ENCODE data around the gene MEN1.
"Not testable (repeated sequence)": the region's sequence is repeated elsewhere in the genome, so short reads cannot be mapped to it uniquely, and the experiment has no call there.

The MEN1 gene

DNA sequence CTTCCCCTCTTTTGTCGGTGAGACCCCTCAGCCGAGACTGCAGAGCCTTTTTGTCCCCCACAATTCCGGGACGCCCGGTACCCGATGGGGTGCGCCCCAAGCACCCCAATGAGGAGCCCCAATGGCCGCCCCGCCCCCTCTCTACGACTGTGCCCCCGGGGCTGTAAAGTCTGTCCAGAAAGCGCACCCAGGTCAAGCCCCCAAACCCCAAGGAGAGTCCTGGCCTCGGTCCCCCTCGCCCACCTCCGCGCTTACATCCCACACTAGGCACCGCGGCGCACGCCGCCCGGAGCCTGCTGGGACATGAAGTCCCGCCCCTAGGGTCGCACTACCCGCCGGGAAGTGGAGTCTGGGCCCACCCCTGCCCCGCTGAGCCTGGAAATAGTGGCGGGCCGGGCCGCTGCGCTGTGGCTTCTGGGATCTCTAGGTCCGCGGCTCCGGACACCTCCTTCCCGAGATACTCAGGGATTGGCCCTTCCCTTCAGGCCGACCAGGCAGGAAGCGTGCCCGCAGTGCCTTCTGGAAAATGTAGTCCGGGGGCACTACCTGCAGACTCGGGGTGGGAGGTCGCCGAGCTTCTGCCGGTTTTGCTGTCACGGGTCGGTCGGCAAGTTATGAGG is at the start of gene MEN1:
Gene MEN1, minus strand, starts transcription at position 281 of the 620 bp plus-strand sequence. CDS start 442 bp downstream, outside the sequence.
- DNase-seq, result peak; percentile 98

DNA sequence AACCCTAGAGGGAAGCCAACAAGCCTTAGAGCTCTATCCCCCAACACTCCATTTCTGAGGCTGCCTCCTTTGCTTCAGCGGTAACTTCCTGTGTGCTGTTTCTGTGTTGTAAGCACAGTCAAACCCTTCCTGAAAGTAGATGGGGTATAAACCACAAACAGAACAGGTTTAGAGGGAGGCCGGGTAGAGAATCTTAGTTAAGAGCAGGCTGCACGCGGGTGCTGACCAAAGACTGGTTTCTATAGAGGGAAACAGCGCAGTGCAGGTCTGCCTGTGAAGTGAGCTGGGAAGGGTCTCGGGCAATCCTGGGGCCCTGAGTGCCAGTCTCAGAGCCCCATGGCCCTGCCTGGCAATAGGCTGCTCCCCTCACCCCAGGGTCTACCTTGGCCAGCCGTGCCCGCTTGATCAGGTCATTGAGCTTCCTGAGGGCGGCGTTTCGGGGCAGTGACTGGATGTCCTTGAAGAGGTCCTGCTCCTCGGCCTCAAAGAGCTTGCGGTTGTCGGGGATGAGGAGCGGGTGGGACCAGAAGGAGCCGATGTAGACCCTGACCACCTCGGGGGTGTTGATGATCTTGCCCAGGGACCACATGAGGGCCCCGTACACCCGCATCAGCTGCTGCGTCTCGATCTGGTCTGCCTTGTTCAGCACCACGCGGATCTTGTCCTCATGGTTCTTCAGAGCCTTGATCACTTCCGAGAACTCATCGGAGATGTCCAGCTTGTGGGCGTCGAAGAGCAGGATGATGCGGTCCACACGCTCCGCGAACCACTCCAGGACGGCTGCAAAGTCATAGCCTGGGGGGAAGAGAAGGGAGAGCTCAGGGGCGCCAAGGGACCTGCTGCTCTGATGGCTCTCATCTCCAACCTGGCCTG is 49.4 kb upstream of the MEN1 start:
- DNase-seq, result no peak

DNA sequence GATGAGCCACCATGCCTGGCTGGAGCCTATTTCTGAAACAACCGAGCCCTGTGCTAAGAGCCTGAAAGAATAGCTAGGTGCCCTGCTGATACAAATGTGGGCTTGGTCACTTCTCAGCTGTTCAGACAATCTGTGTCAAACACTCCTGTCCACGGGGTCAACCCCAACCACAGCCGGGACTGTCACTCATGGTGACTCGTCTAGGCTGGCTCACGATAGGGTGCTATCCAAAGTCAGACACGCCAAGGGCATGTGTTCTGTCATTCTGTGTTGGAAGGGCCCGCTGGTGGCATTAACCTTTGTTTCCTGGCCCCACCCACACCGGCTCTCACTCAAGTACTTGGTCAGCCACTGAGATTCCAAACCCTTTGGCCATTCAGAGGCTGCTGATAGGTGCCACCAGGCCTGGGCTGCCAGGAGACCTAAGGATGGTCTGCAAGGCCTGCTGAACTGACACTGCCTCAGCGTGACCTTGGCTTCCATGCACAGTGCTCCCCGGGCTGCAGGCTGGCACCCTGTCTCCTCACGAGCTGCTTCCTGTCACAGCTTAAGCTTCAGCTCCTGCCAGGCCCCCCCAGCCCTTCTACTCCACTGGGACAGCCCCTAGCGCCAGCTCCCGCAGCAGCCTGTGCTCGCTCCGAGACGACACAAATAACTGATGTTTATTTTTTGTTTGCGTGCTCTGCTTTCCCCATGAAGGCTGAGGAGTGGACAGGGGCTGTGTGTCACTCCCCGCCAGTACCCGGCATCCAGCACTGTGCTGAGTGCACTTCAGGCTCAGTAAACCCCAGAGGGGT is 48.3 kb upstream of the MEN1 start:
- no peak for DNase-seq

DNA sequence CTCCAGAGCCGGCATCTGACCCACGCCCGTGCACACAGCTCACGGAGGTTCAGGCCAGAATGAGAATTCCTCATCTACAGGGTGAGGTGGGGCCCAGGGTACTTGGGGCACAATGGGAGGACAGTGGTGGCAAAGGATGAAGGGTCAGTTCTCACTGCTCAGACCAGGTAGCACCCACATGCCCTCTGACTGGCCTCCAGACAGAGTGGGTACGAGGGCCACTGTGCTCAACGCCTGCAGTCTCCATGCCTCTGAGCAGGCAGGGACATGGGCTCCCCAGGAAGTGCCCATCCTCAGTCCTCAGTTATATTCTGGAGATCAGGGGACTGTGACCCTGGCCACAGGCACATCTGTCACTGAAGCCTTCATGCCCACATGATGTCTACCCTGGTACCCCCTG is 47.1 kb upstream of the MEN1 start:
- DNase-seq, result no peak

DNA sequence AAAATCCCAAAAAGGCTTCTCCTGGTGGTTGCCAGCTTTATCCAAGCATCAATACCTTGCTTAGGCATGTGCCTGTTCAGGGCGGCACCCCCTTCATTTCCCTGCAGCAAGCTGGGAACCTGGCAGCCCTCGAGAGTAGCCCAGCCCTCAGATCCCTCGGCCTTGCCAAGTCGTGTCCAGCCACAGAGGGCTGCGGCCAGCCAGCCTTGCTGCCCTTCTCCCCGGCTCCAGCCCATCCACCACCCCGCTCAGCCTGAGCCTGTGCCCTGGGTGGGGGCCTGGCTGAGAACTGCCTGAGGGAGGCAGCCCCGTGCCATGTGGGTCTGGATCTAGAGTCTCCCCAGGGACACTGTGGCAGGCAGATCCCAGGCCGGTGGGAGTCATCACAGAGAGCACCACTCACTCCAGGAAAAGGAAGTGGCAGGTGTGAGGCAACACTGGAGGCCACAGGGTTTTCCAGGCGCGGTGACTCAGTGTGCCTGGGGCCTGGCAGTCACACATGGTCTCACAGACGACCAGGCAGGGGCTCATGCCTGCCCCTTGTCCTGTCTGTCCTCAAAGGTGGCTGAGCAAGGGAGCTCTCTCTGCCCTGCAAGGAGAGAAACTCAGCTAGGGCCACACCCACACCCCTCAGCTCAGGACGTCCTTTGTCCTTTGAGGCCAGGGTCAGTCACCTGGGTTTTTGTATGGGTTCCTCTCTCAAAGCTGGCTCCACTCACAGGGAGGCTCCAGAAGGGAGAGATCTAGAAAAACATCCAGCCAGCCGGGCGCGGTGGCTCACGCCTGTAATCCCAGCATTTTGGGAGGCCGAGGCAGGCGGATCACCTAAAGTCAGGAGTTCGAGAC is 46.3 kb upstream of the MEN1 start:
- DNase-seq, result no peak

DNA sequence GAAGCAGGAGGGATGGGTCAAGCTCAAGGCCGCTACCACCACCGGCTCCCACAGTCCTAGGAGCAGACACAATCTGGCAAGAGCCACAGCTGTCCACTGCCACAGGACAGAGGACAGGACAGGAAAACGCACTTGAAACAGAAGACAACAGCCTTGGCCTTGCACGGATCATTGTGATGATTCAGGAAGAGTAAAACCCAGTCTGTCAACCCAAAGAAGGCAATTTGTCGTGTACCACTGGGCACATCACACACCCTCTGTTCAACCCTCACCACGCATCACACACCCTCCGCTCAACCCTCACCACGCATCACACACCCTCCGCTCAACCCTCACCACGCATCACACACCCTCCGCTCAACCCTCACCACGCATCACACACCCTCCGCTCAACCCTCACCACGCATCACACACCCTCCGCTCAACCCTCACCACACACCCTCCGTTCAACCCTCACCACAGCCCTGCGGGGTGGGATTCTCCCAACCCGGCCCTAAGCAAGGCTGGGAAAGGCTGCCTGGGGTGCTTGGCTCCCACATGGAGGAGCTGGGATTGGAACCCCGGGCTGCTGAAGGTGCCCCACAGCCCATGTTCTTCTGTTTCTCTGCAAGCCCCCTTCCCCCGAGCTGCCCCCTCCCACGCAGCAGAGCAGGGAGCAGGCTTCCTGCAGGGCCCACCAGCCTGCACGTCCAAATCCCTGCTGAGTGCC is 45.4 kb upstream of the MEN1 start:
- no peak for DNase-seq

DNA sequence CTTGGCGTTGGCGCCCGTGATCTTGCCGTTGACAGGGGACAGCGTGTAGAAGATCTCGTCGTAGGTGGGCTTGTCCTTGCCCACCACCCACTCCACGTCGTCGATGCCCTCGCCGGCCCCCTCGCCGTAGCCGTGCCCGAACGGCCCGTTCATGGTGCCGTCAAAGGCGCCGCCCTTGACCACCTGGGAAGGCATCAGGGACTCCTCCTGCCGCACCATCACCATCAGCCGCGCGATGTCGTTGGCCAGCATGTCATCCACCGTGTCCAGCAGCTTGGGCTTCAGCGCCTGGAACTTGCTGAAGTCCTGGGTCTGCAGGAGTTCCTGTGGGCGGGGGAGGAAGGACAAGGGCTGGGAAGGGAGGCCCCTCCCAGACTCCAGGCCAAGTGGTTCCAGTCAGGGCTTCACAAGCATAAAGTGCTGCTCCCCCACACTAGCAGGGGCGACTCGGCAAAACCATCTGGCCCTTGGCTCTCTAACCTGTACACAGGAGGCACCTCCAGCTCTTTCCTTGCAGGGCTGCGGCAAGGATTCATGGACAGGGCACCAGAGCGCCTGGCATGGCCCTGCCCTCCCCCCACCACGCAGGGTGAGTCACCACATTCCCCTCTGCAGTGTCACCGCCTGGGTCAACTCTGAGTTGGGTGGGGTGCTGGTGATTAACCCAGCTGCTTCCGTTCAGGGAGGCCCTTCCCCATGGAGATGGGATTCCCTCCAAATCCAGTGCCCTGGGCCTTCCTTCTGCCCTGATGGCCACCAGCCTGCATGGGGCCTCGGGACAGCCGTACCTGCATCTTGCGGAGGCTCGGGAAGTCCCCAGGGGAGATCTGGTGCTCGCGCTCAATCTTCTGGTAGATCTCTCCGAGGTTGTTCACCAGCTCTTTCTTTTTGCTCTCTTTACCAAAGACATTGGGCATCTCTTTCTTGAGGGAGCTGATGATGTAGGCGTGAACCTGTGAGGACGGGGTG is 44.5 kb upstream of the MEN1 start:
- no peak for DNase-seq

DNA sequence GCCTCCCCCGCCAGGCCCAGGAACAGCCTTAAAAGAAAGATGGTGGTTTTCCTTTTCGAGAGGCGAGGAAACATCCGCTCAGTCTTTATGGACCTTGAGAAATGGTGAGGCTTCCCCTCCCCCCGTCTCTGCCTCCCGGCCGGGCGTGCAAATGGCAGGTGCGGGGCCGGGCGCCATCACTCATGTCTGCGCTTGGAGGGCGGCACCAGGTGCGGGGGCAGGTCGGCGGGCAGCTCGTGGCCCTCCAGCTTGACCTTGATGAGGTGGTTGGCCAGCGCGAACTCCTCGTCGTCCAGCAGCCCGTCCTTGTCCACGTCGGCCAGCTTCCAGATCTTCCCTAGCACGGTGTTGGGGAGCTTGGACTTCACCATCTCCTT is 43.8 kb upstream of the MEN1 start:
- no peak for DNase-seq

DNA sequence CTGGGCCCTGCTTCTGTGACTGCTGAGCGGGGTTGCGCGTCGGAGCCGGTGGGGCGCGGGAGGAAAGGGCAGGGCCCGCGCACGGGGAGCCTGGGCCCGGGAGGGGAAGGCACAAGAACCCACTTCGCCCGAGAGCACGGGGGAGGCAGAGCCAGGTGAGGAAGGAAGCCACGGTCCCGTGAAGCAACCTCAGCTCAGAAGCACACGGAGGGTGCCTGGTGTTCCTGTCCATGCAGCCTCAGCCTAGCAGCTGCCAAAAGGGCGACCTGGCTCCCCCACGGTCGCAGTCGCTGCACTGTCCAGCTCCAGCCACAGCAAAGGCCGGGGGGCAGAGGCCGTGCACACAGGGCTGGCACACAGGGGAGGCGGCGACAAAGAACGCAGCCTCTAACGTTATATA is 43.4 kb upstream of the MEN1 start:
- no peak for DNase-seq

DNA sequence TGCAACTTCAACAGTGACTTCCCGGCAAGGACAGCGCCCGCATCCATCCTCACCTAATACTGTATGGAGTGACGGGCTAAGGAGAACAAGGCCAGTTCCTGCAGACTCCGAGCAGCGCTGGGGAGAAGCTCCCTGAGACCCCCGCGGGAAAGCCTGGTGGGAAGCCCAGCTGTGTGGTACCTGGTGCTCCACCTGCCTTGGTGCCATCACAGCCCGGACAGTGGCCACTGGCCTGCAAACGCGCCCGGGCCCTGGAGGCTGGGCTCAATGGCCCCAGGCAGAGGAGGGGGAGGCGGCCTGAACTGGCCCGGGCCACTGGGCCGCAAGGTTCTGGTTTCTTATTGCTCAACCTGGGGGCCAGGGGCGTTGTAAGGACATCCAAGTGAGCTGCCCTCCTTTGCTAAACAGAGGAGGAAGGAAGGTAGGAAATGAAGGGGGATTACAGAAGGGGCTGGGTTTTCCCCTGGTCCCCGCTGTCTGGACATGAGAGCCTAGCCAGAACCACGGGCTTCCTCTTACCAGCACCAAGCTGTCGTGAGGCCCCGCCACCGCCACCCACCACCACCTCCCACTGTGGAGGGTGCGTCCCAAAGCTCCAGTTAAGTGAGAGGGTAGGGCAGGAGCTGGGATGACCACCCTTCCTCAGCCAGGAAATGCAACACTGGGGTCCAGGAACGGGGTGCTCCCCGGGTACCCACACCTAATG is 42.6 kb upstream of the MEN1 start:
- no peak for DNase-seq

DNA sequence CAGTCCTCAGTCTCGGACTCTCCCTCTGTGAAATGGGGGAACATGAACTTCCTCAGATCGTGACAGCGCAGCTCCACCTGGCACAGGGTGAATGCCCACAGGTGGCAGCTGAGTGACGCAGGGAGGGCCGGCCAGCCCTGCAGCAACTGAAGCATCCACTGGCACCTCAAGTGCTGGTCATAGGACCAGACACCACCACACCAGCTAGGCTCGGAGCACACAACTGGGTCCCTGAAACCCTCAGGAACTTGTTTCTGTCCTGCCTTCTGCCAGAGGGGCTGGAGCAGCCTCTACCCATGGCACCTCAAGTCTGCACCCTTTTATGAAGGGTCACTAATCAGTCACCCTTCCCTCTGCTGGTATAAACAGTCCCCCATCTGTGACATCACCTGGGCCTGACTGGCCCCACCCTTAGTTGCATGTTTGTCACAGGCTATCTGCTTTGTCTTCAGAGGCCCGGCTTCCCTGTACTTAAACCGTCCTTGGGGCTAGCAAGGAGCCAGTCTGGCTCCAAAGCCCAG is 41.5 kb upstream of the MEN1 start:
- DNase-seq, result no peak

DNA sequence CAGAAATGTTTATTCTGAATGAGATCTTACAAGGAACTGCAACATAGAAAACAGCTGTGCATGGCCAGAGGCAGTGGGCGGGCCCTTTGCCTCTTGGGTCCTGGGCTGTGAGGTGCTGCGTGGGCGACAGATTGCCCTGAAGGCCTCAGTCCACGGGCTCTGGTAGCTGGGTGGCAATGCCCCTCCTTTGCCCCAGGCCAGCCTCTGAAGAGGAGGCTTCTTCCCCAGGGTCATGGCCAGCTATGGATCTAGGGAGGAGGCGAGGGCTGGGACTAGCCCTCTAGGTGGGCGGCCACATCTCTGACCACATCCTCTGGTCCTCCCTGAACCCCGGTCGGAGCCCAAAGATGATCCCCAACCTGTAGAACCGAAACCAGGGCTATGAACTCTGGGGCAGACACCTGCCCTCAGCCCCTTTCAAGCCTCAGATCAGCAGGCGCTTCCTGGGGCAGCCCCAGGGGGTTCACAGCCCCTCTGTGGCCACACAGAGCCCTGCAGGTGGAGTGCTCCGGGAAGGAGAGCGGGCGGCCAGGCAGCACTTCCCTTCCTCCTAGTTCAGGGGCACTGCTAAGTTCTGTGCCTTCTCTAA is 40.7 kb upstream of the MEN1 start:
- DNase-seq, result peak; percentile 29

DNA sequence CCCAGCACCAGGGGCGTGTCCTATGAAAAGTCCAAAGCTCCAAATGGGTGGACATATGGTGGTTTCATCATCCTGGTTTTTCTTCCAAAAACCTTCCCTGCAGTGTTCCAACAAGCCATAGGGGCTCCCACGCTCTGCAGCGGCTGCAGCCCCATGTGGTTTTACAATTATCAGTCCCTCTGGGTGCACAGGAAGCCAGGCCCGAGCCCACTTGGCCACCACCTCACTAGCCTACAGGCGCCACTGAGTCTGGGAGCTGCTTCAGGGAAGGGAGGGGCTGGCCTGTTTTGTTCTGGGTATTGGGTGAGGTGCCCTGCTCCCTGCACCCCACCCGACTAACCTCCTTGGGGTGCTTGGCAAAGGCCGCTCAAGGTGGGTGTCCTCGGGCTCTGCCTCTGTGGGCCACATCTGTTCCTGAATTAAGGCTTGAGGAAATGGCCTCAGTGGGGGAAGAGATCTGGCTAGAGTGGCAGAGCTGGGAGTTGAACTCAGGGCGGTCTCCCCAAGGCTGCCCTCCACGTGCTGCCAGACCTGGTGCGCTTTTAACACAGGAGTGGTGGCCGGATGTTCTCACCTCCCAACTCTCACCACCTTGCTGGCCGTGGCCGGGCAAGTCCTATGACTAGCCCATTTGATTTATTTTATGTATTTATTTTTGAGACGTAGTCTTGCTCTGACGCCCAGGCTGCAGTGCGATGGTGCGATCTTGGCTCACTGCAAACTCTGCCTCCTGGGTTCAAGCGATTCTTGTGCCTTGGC is 39.4 kb upstream of the MEN1 start:
- no peak for DNase-seq

DNA sequence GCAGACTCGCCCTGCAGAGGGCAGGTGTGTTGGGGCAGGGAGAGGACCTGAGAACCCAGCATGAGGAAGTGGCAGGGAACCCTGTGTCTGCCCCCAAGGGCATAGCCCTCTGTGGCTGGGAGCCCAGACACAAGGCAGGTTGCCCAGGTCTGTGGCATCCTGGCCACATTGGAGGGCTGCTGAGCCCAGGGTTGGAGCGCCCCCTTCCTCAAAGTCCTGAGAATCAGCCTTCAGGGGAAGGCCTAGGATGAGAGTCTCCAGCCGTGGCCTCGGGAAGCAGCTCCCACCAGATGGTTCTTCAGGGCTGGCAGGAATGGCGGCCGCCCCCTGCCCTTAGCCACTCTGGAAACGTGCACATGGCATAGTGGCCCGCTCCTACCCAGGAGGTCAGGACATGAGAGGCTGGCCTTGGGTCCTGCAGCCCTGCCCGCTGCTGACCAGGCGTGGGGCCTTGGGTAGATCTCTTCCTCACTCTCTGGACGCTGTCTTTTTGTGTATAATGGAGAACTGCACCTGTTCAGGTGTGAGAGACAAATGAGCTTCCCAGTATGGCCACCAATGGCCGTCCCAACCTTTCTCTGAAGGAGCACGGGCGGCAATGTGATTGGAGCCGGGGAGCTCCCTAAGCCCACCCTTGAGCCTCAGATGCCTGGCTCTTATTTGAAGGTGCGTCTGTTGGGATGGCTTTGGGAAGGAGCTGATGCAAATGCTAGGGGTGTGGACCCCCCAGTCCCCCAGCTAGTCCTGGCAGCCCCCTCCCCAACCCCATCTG is 38.7 kb upstream of the MEN1 start:
- DNase-seq, result no peak

DNA sequence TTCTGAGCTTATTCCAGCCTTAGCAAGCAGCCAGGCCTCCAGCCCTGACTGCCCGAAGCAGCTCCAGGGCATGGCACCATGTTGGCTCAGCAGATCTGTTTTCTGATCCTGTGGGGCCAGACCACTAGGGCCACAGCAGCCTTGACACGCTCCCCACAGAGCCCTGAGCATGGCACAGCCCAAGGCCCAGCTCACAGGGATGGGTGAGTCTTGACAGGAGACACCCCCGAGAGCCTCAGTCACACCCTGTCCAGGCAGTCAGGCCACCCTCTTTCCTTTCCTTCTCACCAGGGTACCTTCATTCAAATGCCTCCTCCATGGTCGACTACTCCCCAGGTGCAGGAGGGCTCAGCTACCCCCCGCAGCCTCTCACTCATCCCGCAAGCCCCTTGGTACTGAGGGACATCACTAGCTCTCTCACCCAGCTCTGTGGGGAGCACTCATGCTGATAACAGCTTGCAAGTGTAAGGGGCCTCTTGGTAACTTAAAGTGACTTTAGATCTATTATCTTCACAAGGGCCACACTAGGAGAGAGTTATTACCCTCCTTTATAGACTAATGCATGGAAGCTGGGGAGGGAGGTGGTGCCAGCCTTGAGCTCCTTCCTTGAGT is 38.0 kb upstream of the MEN1 start:
- DNase-seq, result no peak

DNA sequence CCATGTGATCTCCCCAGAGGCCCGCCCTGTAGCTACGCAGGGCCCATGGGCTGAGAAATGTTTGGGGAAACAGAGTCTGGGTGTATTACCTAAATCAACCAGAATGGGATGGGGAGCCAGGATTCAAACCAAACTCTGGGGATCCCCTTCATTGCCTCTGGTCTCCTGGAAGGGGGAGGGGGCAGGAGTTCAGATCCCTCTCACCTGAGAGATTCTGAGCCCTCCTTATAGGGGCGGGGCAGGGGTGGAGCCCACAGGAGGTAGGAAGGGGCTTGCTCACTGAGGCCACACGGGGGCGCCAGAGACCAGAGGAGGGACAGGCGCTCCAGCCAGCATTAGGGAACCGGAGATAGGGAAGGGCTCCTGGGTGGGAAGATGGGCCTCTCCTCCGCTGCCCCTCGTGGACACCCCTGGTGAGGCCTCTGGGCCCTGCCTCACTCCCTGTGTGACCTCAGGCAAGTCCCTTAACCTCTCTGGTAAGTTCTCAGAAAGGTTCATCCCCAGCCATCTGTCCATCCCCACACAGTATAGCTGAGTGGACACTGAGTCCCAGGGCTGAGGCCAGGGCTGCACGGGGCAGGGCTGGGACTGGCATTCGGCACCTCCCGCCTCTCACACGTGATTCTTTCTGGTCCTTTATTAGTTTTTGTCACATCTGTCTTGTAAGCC is 36.8 kb upstream of the MEN1 start:
- DNase-seq, result peak; percentile 93

DNA sequence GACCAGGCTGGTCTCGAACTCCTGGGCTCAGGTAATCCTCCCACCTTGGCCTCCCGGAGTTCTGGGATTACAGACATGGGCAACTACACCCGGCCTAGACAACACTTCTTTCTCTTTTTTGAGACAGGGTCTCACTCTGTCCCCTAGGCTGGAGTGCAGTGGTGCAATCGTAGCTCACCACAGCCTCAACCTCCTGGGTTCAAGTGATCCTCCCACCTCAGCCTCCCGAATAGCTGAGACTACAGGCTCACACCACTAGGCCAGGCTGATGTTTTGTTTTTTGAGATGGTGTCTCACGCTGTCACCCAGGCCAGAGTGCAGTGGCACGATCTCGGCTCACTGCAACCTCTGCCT is 35.4 kb upstream of the MEN1 start:
- not testable (repeated sequence) for DNase-seq

Data from NCI-H146 (cell line).